GM21737 (cell line): ENCODE results near the gene CDH11.

Experiments used
- ATAC-seq: cut with Tn5 transposase; IDR thresholded peaks from one replicate; pipeline ENCODE4 v1.9.1; 2021; ENCODE audit warnings: mild to moderate bottlenecking, moderate library complexity; ENCODE audit not compliant: unreplicated experiment

The CDH11 gene

GRCh38 chr16:64989050-64989449 lies 132.8 kb downstream of the CDH11 start:
- no peak for ATAC-seq

GRCh38 chr16:64983963-64984362 lies 137.9 kb downstream of the CDH11 start:
- ATAC-seq = no peak

GRCh38 chr16:64983231-64983630 lies 138.6 kb downstream of the CDH11 start:
- no peak for ATAC-seq

GRCh38 chr16:64982581-64982980 lies 139.3 kb downstream of the CDH11 start:
- ATAC-seq = no peak

GRCh38 chr16:64981568-64982281 lies 140.1 kb downstream of the CDH11 start:
- ATAC-seq = no peak

GRCh38 chr16:64977206-64977920 lies 144.5 kb downstream of the CDH11 start:
- ATAC-seq = no peak

GRCh38 chr16:64975821-64976220 lies 146.0 kb downstream of the CDH11 start:
- no peak for ATAC-seq

- ATAC-seq = no peak
Measured at GRCh38 chr16:64974381-64974780, 147.5 kb downstream of the CDH11 start.

GRCh38 chr16:64973171-64973570 lies 148.7 kb downstream of the CDH11 start:
- ATAC-seq = no peak

GRCh38 chr16:64971171-64971570 lies 150.7 kb downstream of the CDH11 start:
- no peak for ATAC-seq

- ATAC-seq = no peak
Measured at GRCh38 chr16:64969221-64969620, 152.6 kb downstream of the CDH11 start.

GRCh38 chr16:64968539-64968938 lies 153.3 kb downstream of the CDH11 start:
- no peak for ATAC-seq

- ATAC-seq = no peak
Measured at GRCh38 chr16:64964126-64964540, 157.7 kb downstream of the CDH11 start.

GRCh38 chr16:64962786-64963185 lies 159.1 kb downstream of the CDH11 start:
- no peak for ATAC-seq

GRCh38 chr16:64957246-64957645 lies 164.6 kb downstream of the CDH11 start:
- ATAC-seq = no peak

- no peak for ATAC-seq
Measured at GRCh38 chr16:64952177-64952576, 169.7 kb downstream of the CDH11 start.

- ATAC-seq = no peak
Measured at GRCh38 chr16:64951193-64951592, 170.7 kb downstream of the CDH11 start.

GRCh38 chr16:64950731-64951130 lies 171.1 kb downstream of the CDH11 start:
- ATAC-seq = no peak

- no peak for ATAC-seq
Measured at GRCh38 chr16:64950262-64950661, 171.6 kb downstream of the CDH11 start.

- no peak for ATAC-seq
Measured at GRCh38 chr16:64948056-64948455, 173.8 kb downstream of the CDH11 start.

GRCh38 chr16:64947651-64948050 lies 174.2 kb downstream of the CDH11 start:
- ATAC-seq = no peak

- ATAC-seq = no peak
Measured at GRCh38 chr16:64933885-64934284, 188.0 kb downstream of the CDH11 start.
